CD4-positive, CD25-positive, alpha-beta regulatory T cell (primary cell): ENCODE results near the gene OCSTAMP. TPM values are rescaled to one million over a fixed set of nuclear protein-coding genes. Genes with fewer than 3 reads are reported as not detected.

Experiments used
- ATAC-seq, 2 donors: fragments of 150-1000 bp; cut with Tn5 transposase; one replicate each; pipeline ENCODE4 v1.10.0; 2021; ENCODE audit warnings: low read depth in 2 of 2, moderate number of reproducible peaks in 2 of 2, moderate library complexity in 1 of 2
- DNase-seq, 3 donors: peaks; one replicate each; pipeline versions ENCODE4 v3.0.0 to v3.0.0-alpha.2; 2012 to 2022; ENCODE audit warnings: mixed read lengths in 1 of 3
- H3K27ac ChIP-seq: one replicate; pipeline ENCODE4 v1.7.0; 2013; ENCODE audit warnings: mild to moderate bottlenecking, low read length; ENCODE audit not compliant: insufficient read depth, poor library complexity, severe bottlenecking
- H3K27me3 ChIP-seq: one replicate; pipeline ENCODE4 v1.7.0; 2013; ENCODE audit warnings: low read length; ENCODE audit not compliant: control insufficient read depth, insufficient read depth
- H3K36me3 ChIP-seq: one replicate; pipeline ENCODE4 v1.7.0; 2013; ENCODE audit warnings: mild to moderate bottlenecking, low read length, moderate library complexity; ENCODE audit not compliant: control insufficient read depth, insufficient read depth
- H3K4me1 ChIP-seq: 2 replicates; pipeline ENCODE4 v1.7.0; 2013; ENCODE audit warnings: mild to moderate bottlenecking, low read length; ENCODE audit not compliant: insufficient read depth, control insufficient read depth, poor library complexity, severe bottlenecking
- H3K4me3 ChIP-seq: one replicate; pipeline ENCODE4 v1.7.0; 2013; ENCODE audit warnings: low read depth, mild to moderate bottlenecking, low read length, moderate library complexity
- H3K9me3 ChIP-seq, 2 experiments: 1 replicate in 1 of 2; 2 replicates in 1 of 2; pipeline ENCODE4 v1.7.0; 2013; ENCODE audit warnings: low read length in 2 of 2, mild to moderate bottlenecking in 1 of 2, moderate library complexity in 1 of 2; ENCODE audit not compliant: control insufficient read depth in 2 of 2
- H3K27ac Mint-ChIP-seq, 3 donors: one replicate each; pipeline ENCODE4 v1.8.0; 2020 to 2022; ENCODE audit warnings: mild to moderate bottlenecking in 3 of 3, mixed read lengths in 3 of 3, moderate library complexity in 2 of 3
- H3K27me3 Mint-ChIP-seq: one replicate; pipeline ENCODE4 v1.8.0; 2022; ENCODE audit warnings: mild to moderate bottlenecking, mixed read lengths
- H3K36me3 Mint-ChIP-seq: one replicate; pipeline ENCODE4 v1.8.0; 2020; ENCODE audit warnings: mixed read lengths
- H3K4me1 Mint-ChIP-seq, 4 donors: one replicate each; pipeline ENCODE4 v1.8.0; 2020 to 2022; ENCODE audit warnings: mixed read lengths in 4 of 4, mild to moderate bottlenecking in 1 of 4
- H3K4me3 Mint-ChIP-seq, 4 donors: one replicate each; pipeline ENCODE4 v1.8.0; 2020 to 2022; ENCODE audit warnings: mild to moderate bottlenecking in 4 of 4, mixed read lengths in 4 of 4, moderate library complexity in 3 of 4
- H3K9me3 Mint-ChIP-seq, 7 donors: one replicate each; pipeline ENCODE4 v1.8.0; 2020 to 2022; ENCODE audit warnings: mixed read lengths in 7 of 7, mild to moderate bottlenecking in 3 of 7, moderate library complexity in 2 of 7
- polyA plus RNA-seq, 4 donors: library from polyadenylated mRNA; unstranded; fragments of 300-500 nt; fragmentation: Illumina TruSeq; gene quantifications; one replicate each; pipeline ENCODE4 v1.2.3, GENCODE V29; 2021
- total RNA-seq: library from RNA; stranded (reverse); gene quantifications from one replicate; pipeline ENCODE4 v1.2.3, GENCODE V29; 2022

OCSTAMP gene
- total and polyA plus RNA-seq, 5 donors from 2014 or later = not detected

- no peaks in the 10 kb centered on the region for H3K9me3 Mint-ChIP-seq
- peaks cover 4% of the 10 kb centered on the region for H3K27me3 Mint-ChIP-seq
- H3K4me3 ChIP-seq = no peak overlapping the region
- H3K4me1 ChIP-seq = peaks cover 13% of the 10 kb centered on the region
- H3K27ac ChIP-seq = no peak overlapping the region
- DNase-seq (no peak), ATAC-seq (no peak)
- no peak overlapping the region for H3K4me3 Mint-ChIP-seq
- no peaks in the 10 kb centered on the region for H3K9me3 ChIP-seq
- peaks cover 0 to 17% (median 11%) of the 10 kb centered on the region in 4 donors for H3K4me1 Mint-ChIP-seq
- H3K36me3 ChIP-seq = no peaks in the 10 kb centered on the region
- H3K27ac Mint-ChIP-seq = no peak overlapping the region
- no peaks in the 10 kb centered on the region for H3K27me3 ChIP-seq
- H3K36me3 Mint-ChIP-seq = no peaks in the 10 kb centered on the region
These were observed 4.4 kb upstream of the OCSTAMP start for GRCh38 chr20:46554828-46555227.

- Histone ChIP-seq H3K27me3 (no peaks in the 10 kb centered on the region), H3K4me1 (peaks cover 13% of the 10 kb centered on the region), H3K9me3 (no peaks in the 10 kb centered on the region), H3K4me3 (no peak overlapping the region), H3K27ac (no peak overlapping the region), H3K36me3 (no peaks in the 10 kb centered on the region)
- peaks cover 0 to 17% (median 11%) of the 10 kb centered on the region in 4 donors for H3K4me1 Mint-ChIP-seq
- H3K9me3 Mint-ChIP-seq = no peaks in the 10 kb centered on the region
- no peak overlapping the region for H3K4me3 Mint-ChIP-seq
- no peak for DNase-seq
- H3K36me3 Mint-ChIP-seq = no peaks in the 10 kb centered on the region
- no peak for ATAC-seq
- H3K27me3 Mint-ChIP-seq = no peaks in the 10 kb centered on the region
- H3K27ac Mint-ChIP-seq = no peak overlapping the region
These were observed 3.5 kb upstream of the OCSTAMP start for GRCh38 chr20:46553926-46554325.

- peak; percentile 65 to 69 for ATAC-seq
- no peaks in the 10 kb centered on the region for H3K36me3 Mint-ChIP-seq
- Histone ChIP-seq H3K27me3 (no peaks in the 10 kb centered on the region), H3K9me3 (no peaks in the 10 kb centered on the region), H3K36me3 (no peaks in the 10 kb centered on the region), H3K4me1 (peaks cover 13% of the 10 kb centered on the region), H3K4me3 (no peak overlapping the region), H3K27ac (no peak overlapping the region)
- H3K4me1 Mint-ChIP-seq = peaks cover 0 to 17% (median 11%) of the 10 kb centered on the region in 4 donors
- no peaks in the 10 kb centered on the region for H3K9me3 Mint-ChIP-seq
- peak in 1 of 3 donors; percentile 64 for DNase-seq
- H3K27me3 Mint-ChIP-seq = no peaks in the 10 kb centered on the region
- peak overlapping the region in 1 of 4 donors; percentile 15 for H3K4me3 Mint-ChIP-seq
- peak overlapping the region in 2 of 3 donors; percentile 33 to 43 for H3K27ac Mint-ChIP-seq
These were observed 2.3 kb upstream of the OCSTAMP start for GRCh38 chr20:46552460-46553420.

- Histone ChIP-seq H3K27ac (no peak overlapping the region), H3K4me1 (peaks cover 13% of the 10 kb centered on the region), H3K9me3 (no peaks in the 10 kb centered on the region), H3K4me3 (no peak overlapping the region), H3K36me3 (no peaks in the 10 kb centered on the region), H3K27me3 (no peaks in the 10 kb centered on the region)
- Mint-ChIP-seq H3K4me1 (peaks cover 0 to 17% (median 11%) of the 10 kb centered on the region in 4 donors), H3K27me3 (no peaks in the 10 kb centered on the region), H3K9me3 (no peaks in the 10 kb centered on the region), H3K27ac (peak overlapping the region in 1 of 3 donors; percentile 33), H3K36me3 (no peaks in the 10 kb centered on the region), H3K4me3 (no peak overlapping the region)
- DNase-seq = no peak
- no peak for ATAC-seq
These were observed 1.3 kb upstream of the OCSTAMP start for GRCh38 chr20:46551522-46552381.

- no peaks in the 10 kb centered on the region for H3K9me3 ChIP-seq
- H3K36me3 ChIP-seq = no peaks in the 10 kb centered on the region
- H3K27me3 Mint-ChIP-seq = no peaks in the 10 kb centered on the region
- H3K9me3 Mint-ChIP-seq = no peaks in the 10 kb centered on the region
- DNase-seq (no peak), ATAC-seq (no peak)
- H3K4me1 Mint-ChIP-seq = peaks cover 0 to 22% (median 11%) of the 10 kb centered on the region in 4 donors
- no peak overlapping the region for H3K4me3 ChIP-seq
- no peaks in the 10 kb centered on the region for H3K27me3 ChIP-seq
- peaks cover 23% of the 10 kb centered on the region for H3K4me1 ChIP-seq
- no peak overlapping the region for H3K4me3 Mint-ChIP-seq
- H3K36me3 Mint-ChIP-seq = no peaks in the 10 kb centered on the region
- H3K27ac ChIP-seq = no peak overlapping the region
- no peak overlapping the region for H3K27ac Mint-ChIP-seq
These were observed 1.1 kb downstream of the OCSTAMP start for GRCh38 chr20:46549188-46549972.

GRCh38 chr20:46548688-46549087 lies 1.8 kb downstream of the OCSTAMP start:
- Mint-ChIP-seq H3K4me3 (no peak overlapping the region), H3K4me1 (peaks cover 0 to 22% (median 11%) of the 10 kb centered on the region in 4 donors), H3K9me3 (no peaks in the 10 kb centered on the region), H3K27me3 (no peaks in the 10 kb centered on the region), H3K27ac (no peak overlapping the region), H3K36me3 (no peaks in the 10 kb centered on the region)
- Histone ChIP-seq H3K27ac (no peak overlapping the region), H3K4me3 (no peak overlapping the region), H3K27me3 (no peaks in the 10 kb centered on the region), H3K4me1 (peaks cover 23% of the 10 kb centered on the region), H3K9me3 (no peaks in the 10 kb centered on the region), H3K36me3 (no peaks in the 10 kb centered on the region)
- no peak for DNase-seq
- no peak for ATAC-seq

GRCh38 chr20:46547995-46548394 lies 2.5 kb downstream of the OCSTAMP start:
- ATAC-seq = no peak
- no peaks in the 10 kb centered on the region for H3K9me3 ChIP-seq
- H3K4me3 ChIP-seq = no peak overlapping the region
- no peak for DNase-seq
- Mint-ChIP-seq H3K27ac (no peak overlapping the region), H3K4me3 (no peak overlapping the region), H3K27me3 (no peaks in the 10 kb centered on the region), H3K4me1 (peaks cover 0 to 17% (median 7%) of the 10 kb centered on the region in 4 donors), H3K9me3 (no peaks in the 10 kb centered on the region), H3K36me3 (no peaks in the 10 kb centered on the region)
- H3K4me1 ChIP-seq = peaks cover 19% of the 10 kb centered on the region
- no peak overlapping the region for H3K27ac ChIP-seq
- H3K27me3 ChIP-seq = no peaks in the 10 kb centered on the region
- H3K36me3 ChIP-seq = no peaks in the 10 kb centered on the region
